ENCODE data around the gene MRPL41.

DNA sequence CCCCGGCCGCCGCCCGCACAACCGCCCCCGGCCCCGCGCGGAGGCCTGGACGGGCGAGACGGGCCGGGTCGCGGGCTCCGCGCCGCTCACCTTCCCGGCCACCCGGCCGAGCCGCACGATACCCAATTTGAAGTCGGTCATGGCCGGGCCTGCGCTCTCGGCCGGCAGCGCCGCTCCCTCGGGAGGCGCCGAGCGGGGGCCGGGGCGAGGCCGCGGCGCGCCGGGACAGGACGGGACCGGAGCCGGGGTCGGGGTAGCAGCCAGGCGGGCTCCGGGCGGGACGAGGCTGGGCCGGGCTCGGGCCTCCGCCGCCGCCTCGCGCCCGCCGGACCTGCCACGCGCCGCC is 38.4 kb downstream of the MRPL41 start:
- TF ChIP-seq, protein P1, sequence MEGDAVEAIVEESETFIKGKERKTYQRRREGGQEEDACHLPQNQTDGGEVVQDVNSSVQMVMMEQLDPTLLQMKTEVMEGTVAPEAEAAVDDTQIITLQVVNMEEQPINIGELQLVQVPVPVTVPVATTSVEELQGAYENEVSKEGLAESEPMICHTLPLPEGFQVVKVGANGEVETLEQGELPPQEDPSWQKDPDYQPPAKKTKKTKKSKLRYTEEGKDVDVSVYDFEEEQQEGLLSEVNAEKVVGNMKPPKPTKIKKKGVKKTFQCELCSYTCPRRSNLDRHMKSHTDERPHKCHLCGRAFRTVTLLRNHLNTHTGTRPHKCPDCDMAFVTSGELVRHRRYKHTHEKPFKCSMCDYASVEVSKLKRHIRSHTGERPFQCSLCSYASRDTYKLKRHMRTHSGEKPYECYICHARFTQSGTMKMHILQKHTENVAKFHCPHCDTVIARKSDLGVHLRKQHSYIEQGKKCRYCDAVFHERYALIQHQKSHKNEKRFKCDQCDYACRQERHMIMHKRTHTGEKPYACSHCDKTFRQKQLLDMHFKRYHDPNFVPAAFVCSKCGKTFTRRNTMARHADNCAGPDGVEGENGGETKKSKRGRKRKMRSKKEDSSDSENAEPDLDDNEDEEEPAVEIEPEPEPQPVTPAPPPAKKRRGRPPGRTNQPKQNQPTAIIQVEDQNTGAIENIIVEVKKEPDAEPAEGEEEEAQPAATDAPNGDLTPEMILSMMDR (IDR thresholded peaks at IDR 0.05; ENCODE audit: insufficient read depth, low read length) = no peak
- no peak for TF ChIP-seq GABPA (IDR thresholded peaks at IDR 0.05; ENCODE audit: low read depth)
- TF ChIP-seq REST (IDR thresholded peaks at IDR 0.05; ENCODE audit: insufficient replicate concordance, low read depth) = no peak

Data from HL-60 (cell line).